Parathyroid adenoma (tissue), 2 donors: ENCODE data around the gene CNOT6L.

ENCODE experiments used
- H2AFZ ChIP-seq: fragments of 300-600 bp; sonication (generic); one replicate; pipeline ENCODE4 v1.7.0; 2017; ENCODE audit warnings: antibody characterized with exemption, mild to moderate bottlenecking
- H3K27ac ChIP-seq: fragments of 300-600 bp; sonication (generic); one replicate; pipeline ENCODE4 v1.7.0; 2017
- H3K27me3 ChIP-seq: fragments of 300-600 bp; sonication (generic); one replicate; pipeline ENCODE4 v1.7.0; 2017; ENCODE audit warnings: low read length; ENCODE audit not compliant: control insufficient read depth, insufficient read depth
- H3K36me3 ChIP-seq: fragments of 300-600 bp; sonication (generic); one replicate; pipeline ENCODE4 v1.7.0; 2017; ENCODE audit warnings: low read length; ENCODE audit not compliant: control insufficient read depth, insufficient read depth
- H3K4me1 ChIP-seq: fragments of 300-600 bp; sonication (generic); one replicate; pipeline ENCODE4 v1.7.0; 2017; ENCODE audit warnings: control low read depth
- H3K4me2 ChIP-seq: fragments of 300-600 bp; sonication (generic); one replicate; pipeline ENCODE4 v1.7.0; 2017; ENCODE audit warnings: low read length
- H3K4me3 ChIP-seq: fragments of 300-600 bp; sonication (generic); one replicate; pipeline ENCODE4 v1.7.0; 2017; ENCODE audit warnings: low read depth, low read length
- H3K79me2 ChIP-seq: fragments of 300-600 bp; sonication (generic); one replicate; pipeline ENCODE4 v1.7.0; 2017; ENCODE audit warnings: control low read depth
- H3K9ac ChIP-seq: fragments of 300-600 bp; sonication (generic); one replicate; pipeline ENCODE4 v1.7.0; 2017; ENCODE audit warnings: mild to moderate bottlenecking
- H3K9me3 ChIP-seq: fragments of 300-600 bp; sonication (generic); one replicate; pipeline ENCODE4 v1.7.0; 2017; ENCODE audit warnings: low read length; ENCODE audit not compliant: control insufficient read depth
- CTCF ChIP-seq: fragments of 300-600 bp; sonication (generic); IDR thresholded peaks from one replicate; pipeline ENCODE4 v1.7.0; 2017; ENCODE audit warnings: antibody characterized with exemption, mild to moderate bottlenecking
- donor health status: primary hyperparathyroidism.

Gene CNOT6L

GRCh38 chr4:77777135-77777807, 41.9 kb downstream of the CNOT6L start:
- no peak overlapping the region for H2AFZ ChIP-seq
- no peak for TF ChIP-seq CTCF
- no peak overlapping the region for H3K27ac ChIP-seq
- H3K4me3 ChIP-seq = no peak overlapping the region
- H3K9me3 ChIP-seq = no peaks in the 10 kb centered on the region
- H3K4me2 ChIP-seq = no peak overlapping the region
- peaks cover 15% of the 10 kb centered on the region for H3K79me2 ChIP-seq
- no peaks in the 10 kb centered on the region for H3K27me3 ChIP-seq
- no peaks in the 10 kb centered on the region for H3K36me3 ChIP-seq
- peaks cover 4% of the 10 kb centered on the region for H3K4me1 ChIP-seq
- no peak overlapping the region for H3K9ac ChIP-seq

GRCh38 chr4:77776182-77777134, 42.7 kb downstream of the CNOT6L start:
- Histone ChIP-seq H2AFZ (no peak overlapping the region), H3K9ac (no peak overlapping the region), H3K4me3 (no peak overlapping the region), H3K27ac (no peak overlapping the region), H3K79me2 (peaks cover 15% of the 10 kb centered on the region), H3K9me3 (no peaks in the 10 kb centered on the region), H3K27me3 (no peaks in the 10 kb centered on the region), H3K36me3 (no peaks in the 10 kb centered on the region), H3K4me2 (no peak overlapping the region), H3K4me1 (peaks cover 4% of the 10 kb centered on the region)
- TF ChIP-seq CTCF = no peak

DNA sequence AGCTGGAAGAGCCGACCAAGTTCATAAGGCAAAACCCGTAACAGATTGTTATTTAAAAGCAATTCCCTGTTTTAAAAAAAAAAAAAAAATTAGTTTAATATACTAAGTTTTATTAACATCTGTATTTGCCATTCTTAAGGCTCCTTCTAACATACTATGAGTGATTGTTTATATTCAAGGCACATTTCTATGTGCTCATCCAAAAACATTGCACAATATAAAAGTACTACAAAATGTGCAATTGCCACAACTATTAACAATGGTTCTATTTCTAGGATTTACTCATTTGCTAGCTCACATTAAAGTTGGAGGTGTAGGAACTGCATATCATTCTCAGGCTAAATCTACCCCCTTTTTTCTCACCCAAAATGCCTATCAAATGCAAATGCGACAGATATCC, 46.1 kb downstream of the CNOT6L start:
- Histone ChIP-seq H3K27me3 (no peaks in the 10 kb centered on the region), H3K9ac (no peak overlapping the region), H3K4me1 (peaks cover 4% of the 10 kb centered on the region), H2AFZ (no peak overlapping the region), H3K4me3 (no peak overlapping the region), H3K4me2 (no peak overlapping the region), H3K9me3 (no peaks in the 10 kb centered on the region), H3K79me2 (peaks cover 3% of the 10 kb centered on the region), H3K27ac (no peak overlapping the region), H3K36me3 (no peaks in the 10 kb centered on the region)
- TF ChIP-seq CTCF = no peak

DNA sequence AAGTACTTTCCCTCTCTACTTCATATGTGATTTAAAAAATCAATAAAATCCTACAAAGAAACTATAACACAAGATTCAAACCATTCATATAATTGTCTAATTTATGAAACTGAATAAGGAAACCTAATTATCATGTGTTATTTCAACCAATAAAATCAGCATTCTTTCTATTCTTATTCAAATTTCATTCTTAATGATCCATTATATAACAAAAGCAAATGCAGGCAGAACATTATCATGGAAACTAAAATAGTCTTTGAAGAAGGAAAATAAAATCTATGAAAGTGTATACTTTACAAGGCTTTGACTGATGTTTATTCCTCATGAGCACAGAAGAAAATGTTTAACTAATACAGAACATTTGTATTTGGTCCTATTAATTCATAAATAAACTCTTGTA, 47.6 kb downstream of the CNOT6L start:
- Histone ChIP-seq H3K9me3 (no peaks in the 10 kb centered on the region), H2AFZ (no peak overlapping the region), H3K4me3 (no peak overlapping the region), H3K27me3 (no peaks in the 10 kb centered on the region), H3K9ac (no peak overlapping the region), H3K27ac (no peak overlapping the region), H3K4me1 (peaks cover 2% of the 10 kb centered on the region), H3K36me3 (no peaks in the 10 kb centered on the region), H3K4me2 (no peak overlapping the region), H3K79me2 (no peaks in the 10 kb centered on the region)
- no peak for TF ChIP-seq CTCF
